Measurements from ENCODE around the gene MRM2. TPM values are rescaled to one million over a fixed set of nuclear protein-coding genes. Genes with fewer than 3 reads are reported as not detected.
A peak's percentile ranks its signal among the peaks of the same experiment; 100 is the strongest.

The MRM2 gene
- total and polyA plus RNA-seq, 8 donors, result 9.9 to 22.3 (median 17.9) TPM

DNA sequence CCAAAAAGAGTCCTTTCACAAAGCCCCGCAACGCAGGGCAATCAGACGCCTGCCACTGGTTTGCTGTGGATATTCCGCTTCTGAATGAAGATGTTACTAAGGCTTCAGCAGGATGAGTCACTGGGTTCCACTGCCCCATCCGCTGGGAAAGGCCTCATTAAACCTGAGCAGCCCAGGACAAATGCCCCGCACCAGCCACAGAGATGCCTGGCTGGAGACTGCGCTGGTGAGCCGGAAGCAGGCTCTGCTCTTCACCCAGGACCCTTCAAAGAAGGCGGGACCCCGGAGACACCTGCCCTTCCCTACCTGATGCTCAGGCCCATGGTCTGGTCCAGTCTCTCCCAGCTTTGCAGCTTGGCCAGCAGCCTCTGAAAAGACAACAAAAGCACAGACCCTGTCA, 29.1 kb downstream of the MRM2 start:
- no peak for DNase-seq
- no peak overlapping the region for H3K4me3 ChIP-seq
- WGBS, 5 donors, result 96 to 99% (median 97%) methylated on average over 10 of the region's 10 CpGs
- H3K9me3 ChIP-seq, result no peaks in the 10 kb centered on the region
- H3K27me3 ChIP-seq, result no peaks in the 10 kb centered on the region
- TF ChIP-seq EP300 (IDR thresholded peaks at IDR 0.05) (no peak), POLR2A (IDR thresholded peaks at IDR 0.05) (no peak), POLR2AphosphoS5 (IDR thresholded peaks at IDR 0.05) (no peak)
- TF ChIP-seq, protein P1, sequence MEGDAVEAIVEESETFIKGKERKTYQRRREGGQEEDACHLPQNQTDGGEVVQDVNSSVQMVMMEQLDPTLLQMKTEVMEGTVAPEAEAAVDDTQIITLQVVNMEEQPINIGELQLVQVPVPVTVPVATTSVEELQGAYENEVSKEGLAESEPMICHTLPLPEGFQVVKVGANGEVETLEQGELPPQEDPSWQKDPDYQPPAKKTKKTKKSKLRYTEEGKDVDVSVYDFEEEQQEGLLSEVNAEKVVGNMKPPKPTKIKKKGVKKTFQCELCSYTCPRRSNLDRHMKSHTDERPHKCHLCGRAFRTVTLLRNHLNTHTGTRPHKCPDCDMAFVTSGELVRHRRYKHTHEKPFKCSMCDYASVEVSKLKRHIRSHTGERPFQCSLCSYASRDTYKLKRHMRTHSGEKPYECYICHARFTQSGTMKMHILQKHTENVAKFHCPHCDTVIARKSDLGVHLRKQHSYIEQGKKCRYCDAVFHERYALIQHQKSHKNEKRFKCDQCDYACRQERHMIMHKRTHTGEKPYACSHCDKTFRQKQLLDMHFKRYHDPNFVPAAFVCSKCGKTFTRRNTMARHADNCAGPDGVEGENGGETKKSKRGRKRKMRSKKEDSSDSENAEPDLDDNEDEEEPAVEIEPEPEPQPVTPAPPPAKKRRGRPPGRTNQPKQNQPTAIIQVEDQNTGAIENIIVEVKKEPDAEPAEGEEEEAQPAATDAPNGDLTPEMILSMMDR (IDR thresholded peaks at IDR 0.05), result peak in 1 of 7 experiments; percentile 7
- H3K36me3 ChIP-seq, result peaks cover 40 to 94% (median 91%) of the 10 kb centered on the region in 4 donors
- intact Hi-C loops (cut with DNase I; ENCODE audit: low total_unique reads), result loop anchor here (10.0 kb wide), 1 partner anchor 628 kb away; no protein-coding TSS in a partner anchor
- H3K27ac ChIP-seq, result no peak overlapping the region
- peaks cover 0 to 8% (median 3%) of the 10 kb centered on the region in 4 donors for H3K4me1 ChIP-seq

DNA sequence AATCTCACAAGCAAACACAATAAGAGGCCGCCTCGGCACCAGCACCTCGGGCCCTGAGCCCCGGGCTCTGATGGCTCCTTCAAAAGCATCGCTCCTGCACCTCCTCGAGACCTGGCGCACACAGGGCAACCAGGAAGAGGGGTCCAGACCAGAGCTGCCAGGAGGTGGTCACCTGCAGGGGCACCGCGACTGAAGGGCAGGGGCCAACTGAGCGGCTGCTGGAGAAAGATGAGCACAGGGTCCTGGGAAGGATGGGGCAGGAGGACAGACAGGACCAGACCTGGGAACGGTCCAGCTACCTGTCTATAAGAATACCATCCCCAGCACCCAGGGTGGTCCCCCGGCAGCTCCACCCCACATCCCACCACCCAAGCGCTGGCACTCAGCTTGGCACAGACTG, 30.1 kb downstream of the MRM2 start:
- DNase-seq, result no peak
- intact Hi-C loops (cut with DNase I; ENCODE audit: low total_unique reads), result loop anchor here (10.0 kb wide), 1 partner anchor 627 kb away; no protein-coding TSS in a partner anchor
- TF ChIP-seq POLR2AphosphoS5 (IDR thresholded peaks at IDR 0.05) (no peak), EP300 (IDR thresholded peaks at IDR 0.05) (no peak), POLR2A (IDR thresholded peaks at IDR 0.05) (no peak)
- TF ChIP-seq, protein P1 (IDR thresholded peaks at IDR 0.05), result no peak
- Histone ChIP-seq H3K27ac (no peak overlapping the region), H3K4me1 (peaks cover 0 to 8% (median 3%) of the 10 kb centered on the region in 4 donors), H3K36me3 (peaks cover 30 to 93% (median 90%) of the 10 kb centered on the region in 4 donors), H3K9me3 (no peaks in the 10 kb centered on the region), H3K27me3 (no peaks in the 10 kb centered on the region), H3K4me3 (no peak overlapping the region)
- WGBS, 5 donors, result 93 to 99% (median 95%) methylated on average over 6 to 13 of the region's 13 CpGs

DNA sequence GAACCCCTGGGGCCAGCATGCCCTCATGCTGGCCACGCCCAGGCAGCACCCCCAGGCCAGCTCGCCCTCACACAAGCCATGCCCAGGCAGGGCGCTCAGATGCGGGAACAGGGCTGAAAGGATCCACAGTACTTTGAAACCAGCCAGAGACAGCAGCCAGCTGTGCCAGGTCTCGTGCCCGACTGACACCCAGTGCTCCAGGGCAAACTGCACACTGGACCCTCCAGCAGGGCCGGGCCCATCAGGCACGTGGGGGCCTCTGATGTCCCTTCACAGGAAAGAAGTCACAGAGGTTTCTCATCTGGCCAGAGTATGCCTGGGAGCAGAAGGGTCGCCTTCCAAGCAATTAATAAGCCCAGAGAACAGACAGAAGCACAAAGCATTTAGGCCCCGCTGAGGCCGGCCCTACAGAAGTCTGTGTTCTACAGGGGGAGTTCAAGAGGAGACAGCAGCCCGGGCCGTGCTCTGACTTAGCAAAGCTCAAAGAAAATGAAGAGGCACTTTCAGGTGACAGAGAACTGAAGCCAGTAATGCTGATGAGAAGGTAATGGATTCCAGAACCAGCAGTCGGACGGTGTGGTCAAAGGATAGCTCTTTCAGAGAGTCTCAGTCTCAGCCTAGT, 30.6 kb downstream of the MRM2 start:
- Histone ChIP-seq H3K9me3 (no peaks in the 10 kb centered on the region), H3K4me3 (no peak overlapping the region), H3K36me3 (peaks cover 30 to 87% (median 86%) of the 10 kb centered on the region in 4 donors), H3K4me1 (peaks cover 0 to 8% (median 3%) of the 10 kb centered on the region in 4 donors), H3K27me3 (no peaks in the 10 kb centered on the region), H3K27ac (no peak overlapping the region)
- intact Hi-C loops (cut with DNase I; ENCODE audit: low total_unique reads), result loop anchor here (10.0 kb wide), 1 partner anchor 627 kb away; no protein-coding TSS in a partner anchor
- TF ChIP-seq POLR2A (IDR thresholded peaks at IDR 0.05), result no peak
- DNase-seq, result no peak
- 79 to 89% (median 88%) methylated on average over 13 to 15 of the region's 15 CpGs for WGBS, 5 donors

DNA sequence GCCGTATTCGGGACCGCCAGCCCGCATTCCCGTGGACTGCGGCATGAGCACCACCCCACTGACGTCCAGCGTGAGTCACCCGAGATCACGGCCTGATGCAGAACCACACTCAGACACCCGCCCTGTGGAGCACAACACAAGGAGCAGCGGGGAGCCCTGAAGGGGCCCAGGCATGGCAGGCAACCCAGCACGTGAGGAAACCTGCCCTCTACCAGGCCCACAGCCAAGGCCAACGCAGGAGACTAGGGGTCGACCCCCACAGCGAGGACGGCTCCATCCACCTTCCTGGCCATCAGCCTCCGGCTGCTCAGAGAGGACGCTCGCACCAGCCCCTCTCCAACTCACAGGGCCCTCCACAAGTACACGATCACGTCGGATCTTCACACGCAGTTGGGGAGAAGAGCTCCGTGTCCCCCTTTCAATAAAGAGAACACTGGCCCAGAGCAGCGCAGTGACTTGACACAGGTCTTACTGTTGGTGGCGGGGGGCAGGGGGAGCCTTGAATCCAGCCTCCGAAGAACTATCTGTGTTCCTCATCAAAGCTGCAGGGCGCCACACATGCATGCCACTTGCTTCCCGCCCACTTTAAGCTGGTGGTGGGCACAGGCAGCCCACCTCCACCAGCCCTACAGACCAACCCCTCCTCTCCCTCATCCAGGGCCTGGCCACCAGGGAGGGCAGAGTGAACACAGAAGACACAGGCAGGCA, 31.3 kb downstream of the MRM2 start:
- no peak for DNase-seq
- no peaks in the 10 kb centered on the region for H3K27me3 ChIP-seq
- intact Hi-C loops (cut with DNase I; ENCODE audit: low total_unique reads), result loop anchor here (10.0 kb wide), 1 partner anchor 626 kb away; no protein-coding TSS in a partner anchor

More for the DNA sequence above, 31.3 kb downstream of the MRM2 start:
- H3K36me3 ChIP-seq, result peaks cover 25 to 81% (median 79%) of the 10 kb centered on the region in 4 donors
- H3K4me1 ChIP-seq, result peaks cover 0 to 8% (median 3%) of the 10 kb centered on the region in 4 donors
- TF ChIP-seq, protein P1 (IDR thresholded peaks at IDR 0.05), result no peak
- TF ChIP-seq POLR2AphosphoS5 (IDR thresholded peaks at IDR 0.05), result no peak
- no peak for TF ChIP-seq EP300 (IDR thresholded peaks at IDR 0.05)
- no peak for TF ChIP-seq POLR2A (IDR thresholded peaks at IDR 0.05)
- WGBS, 5 donors, result 89 to 94% (median 93%) methylated on average over 16 to 30 of the region's 30 CpGs
- H3K9me3 ChIP-seq, result no peaks in the 10 kb centered on the region
- H3K27ac ChIP-seq, result no peak overlapping the region
- no peak overlapping the region for H3K4me3 ChIP-seq

All from stomach (tissue), 9 donors.